NCI-H1048 (cell line): ENCODE measurements around the gene NR3C2.
"Not testable (repeated sequence)": the region's sequence is repeated elsewhere in the genome, so short reads cannot be mapped to it uniquely, and the experiment has no call there.

ENCODE experiments used
- DNase-seq: peaks from one replicate; lab custom pipeline; 2025; lab: John Stamatoyannopoulos, UW

The NR3C2 gene

DNA sequence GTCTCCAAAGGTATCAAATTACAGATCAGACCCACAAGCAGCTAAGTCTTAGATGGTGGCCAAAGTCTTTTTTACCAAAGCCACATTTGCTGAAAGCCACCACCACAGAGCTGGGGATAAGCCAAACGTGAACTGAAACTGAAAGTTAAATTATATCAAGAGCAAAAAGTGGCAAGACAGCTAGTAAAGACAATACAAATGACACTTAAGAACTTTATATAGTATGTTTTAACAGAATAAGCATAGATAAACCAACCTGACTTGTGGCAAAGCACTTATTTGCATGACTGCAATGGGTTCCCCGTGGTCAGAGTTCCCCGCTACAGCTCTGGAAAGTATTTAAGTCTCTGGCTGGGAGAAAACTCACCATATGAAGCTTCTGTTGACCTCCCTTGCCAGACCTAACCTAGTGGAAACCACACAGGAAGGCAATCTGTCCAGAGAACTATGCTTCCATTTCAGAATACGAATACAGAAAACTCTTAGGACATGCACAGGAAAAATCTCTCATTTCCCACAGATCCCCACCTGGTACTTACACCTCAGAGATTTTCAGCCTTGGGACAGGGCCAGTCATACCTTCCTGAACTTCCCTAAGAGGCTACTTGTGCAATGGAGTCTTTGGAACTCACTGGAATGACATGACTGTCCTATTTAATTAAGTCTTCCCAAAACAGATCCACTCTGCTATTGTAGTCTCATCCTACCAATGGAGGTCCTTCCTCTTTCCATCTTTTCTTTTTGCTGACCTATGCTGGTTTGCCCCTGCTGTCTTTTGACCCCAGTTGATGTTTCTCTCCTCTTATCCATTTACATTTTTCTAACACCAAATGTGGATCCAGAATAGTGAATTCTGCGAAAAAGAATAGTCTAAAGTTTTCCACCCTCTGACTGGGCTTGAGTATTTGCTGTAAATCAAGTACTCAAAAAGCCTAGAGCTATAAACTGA, 225.1 kb downstream of the NR3C2 start:
- no peak for DNase-seq

- no peak for DNase-seq
Measured at GRCh38 chr4:148216321-148216720, 225.9 kb downstream of the NR3C2 start.

- no peak for DNase-seq
Measured at GRCh38 chr4:148215202-148215601, 227.0 kb downstream of the NR3C2 start.

DNA sequence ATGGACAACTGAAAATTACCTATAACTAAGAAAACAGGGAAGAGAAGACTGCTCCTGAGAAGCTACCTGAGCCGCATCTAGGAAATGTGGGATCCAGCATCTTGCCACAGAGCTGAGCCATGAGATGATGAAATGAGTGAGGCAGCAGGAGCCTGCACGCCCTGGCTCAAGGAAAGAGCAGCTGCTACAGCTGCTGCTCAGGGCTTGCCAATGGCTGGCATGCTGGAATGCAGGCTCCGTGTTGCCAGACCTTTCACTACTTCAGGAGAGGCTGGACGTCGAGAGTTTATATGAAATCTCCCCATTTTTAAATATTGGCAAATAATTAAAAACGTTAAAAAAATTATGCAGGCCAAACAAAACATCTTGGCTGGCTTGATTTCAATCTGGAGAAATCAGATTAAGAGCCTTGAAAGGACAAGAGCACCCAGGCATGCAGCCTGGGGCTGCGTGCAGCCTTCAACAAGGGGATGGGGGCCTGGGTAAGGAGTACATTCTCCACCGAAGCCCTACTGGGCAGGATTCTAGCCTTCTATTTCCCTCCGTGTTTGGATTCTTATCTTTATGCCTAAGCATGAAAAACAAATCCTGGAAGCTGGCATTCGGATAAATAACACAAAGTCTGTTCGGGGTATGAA, 227.6 kb downstream of the NR3C2 start:
- no peak for DNase-seq

- DNase-seq = no peak
Measured at GRCh38 chr4:148211533-148211932, 230.7 kb downstream of the NR3C2 start.

GRCh38 chr4:148210661-148211060, 231.6 kb downstream of the NR3C2 start:
- no peak for DNase-seq

DNA sequence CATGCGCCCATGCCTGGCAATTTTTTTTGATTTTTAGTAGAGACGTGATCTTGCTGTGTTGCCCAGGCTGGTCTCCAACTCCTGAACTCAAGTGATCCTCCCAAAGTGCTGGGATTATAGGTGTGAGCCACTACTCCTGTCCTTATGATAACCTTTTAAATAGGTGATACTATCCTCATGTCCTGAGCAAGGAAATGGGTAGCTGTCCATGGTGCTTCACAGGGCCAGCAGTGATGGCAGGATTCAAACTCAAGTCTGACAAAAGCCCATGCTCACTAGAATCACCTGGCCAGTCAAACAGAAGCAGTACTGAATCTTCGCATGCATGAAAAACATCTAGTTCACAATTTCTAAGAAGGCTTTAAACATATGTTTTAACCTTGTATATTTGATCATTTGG, 235.1 kb downstream of the NR3C2 start:
- no peak for DNase-seq

- DNase-seq = peak; percentile 29
Measured at GRCh38 chr4:148205476-148205875, 236.7 kb downstream of the NR3C2 start.

GRCh38 chr4:148204892-148205291, 237.3 kb downstream of the NR3C2 start:
- no peak for DNase-seq

DNA sequence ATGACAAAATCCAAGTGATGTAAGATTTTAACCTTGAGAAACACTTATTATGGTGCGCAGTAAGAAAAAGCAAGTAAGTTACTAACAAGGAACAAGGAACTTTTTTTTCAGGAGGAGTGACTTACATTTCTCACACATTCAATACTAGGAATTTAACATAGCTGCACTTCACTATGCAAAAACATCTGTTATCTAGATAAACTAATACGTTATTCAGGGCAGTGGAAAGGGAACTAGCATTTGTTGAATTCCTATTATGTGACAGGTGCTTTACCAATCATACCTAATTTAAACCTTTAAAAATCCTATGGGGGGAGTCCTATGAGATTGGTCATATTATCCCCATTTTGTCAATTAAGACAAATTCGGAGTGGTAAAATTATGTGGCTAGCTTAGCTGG, 238.0 kb downstream of the NR3C2 start:
- no peak for DNase-seq

- peak; percentile 52 for DNase-seq
Measured at GRCh38 chr4:148203056-148203898, 238.9 kb downstream of the NR3C2 start.

GRCh38 chr4:148200960-148201359, 241.3 kb downstream of the NR3C2 start:
- DNase-seq = no peak

- no peak for DNase-seq
Measured at GRCh38 chr4:148196164-148196563, 246.1 kb downstream of the NR3C2 start.

GRCh38 chr4:148192526-148192925, 249.7 kb downstream of the NR3C2 start:
- DNase-seq = no peak

- DNase-seq = not testable (repeated sequence)
Measured at GRCh38 chr4:148187454-148188222, 254.6 kb downstream of the NR3C2 start.

DNA sequence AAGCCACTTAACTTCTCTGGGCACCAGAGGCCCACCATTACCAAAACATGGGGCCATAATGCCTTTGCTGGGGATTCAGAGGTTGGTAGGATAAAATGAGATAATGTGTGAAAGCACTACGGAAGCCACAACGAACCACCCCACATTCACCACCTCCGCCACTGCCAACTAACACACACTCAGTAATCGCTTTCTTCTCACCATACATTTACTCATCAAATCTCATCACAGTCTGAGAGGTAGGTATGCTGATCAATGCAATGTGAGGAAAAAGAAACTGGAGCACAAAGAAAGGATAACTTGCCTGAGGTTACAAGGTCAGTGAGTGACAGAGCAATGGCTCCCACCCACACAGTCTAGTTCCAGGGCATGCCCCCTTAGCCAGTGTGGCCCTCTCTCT, 257.3 kb downstream of the NR3C2 start:
- DNase-seq = no peak

- no peak for DNase-seq
Measured at GRCh38 chr4:148182230-148182911, 259.8 kb downstream of the NR3C2 start.

DNA sequence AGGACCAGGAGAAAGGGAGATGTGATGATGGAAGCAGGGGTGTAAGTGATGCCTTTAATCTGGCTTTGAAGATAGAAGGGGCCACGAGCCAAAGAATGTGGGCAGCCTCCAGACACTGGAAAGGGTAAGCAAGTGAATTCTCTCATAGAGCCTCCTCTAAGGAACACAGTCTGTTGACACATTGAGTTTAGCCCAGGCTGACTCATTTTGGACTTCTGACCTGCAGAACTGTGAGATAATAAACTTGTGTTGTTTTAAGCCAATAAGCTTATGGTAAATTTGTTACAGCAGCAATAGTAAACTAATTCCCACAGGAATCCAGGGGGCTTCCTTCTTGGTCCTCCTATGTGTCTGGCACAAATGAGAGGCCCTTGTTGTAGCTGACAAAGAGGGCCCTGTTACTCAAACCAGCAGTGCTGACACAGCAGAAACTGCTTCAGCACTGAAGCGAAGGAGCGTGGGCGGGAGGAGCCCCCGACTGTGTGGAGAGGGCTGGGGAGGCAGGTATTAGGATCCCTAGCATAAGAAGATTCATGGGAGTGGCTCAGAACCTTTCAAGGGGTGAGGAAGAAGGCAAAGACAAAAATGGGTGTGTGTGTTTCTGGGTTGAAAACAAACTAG, 268.7 kb downstream of the NR3C2 start:
- DNase-seq = no peak

- DNase-seq = no peak
Measured at GRCh38 chr4:148171596-148171995, 270.6 kb downstream of the NR3C2 start.
